ENCODE data around the gene SH3GLB1. TPM values are rescaled to one million over a fixed set of nuclear protein-coding genes. Genes with fewer than 3 reads are reported as not detected.
A peak's percentile ranks its signal among the peaks of the same experiment; 100 is the strongest.

The SH3GLB1 gene
- total RNA-seq, 1 donor from 2014 or later = 107 TPM

DNA sequence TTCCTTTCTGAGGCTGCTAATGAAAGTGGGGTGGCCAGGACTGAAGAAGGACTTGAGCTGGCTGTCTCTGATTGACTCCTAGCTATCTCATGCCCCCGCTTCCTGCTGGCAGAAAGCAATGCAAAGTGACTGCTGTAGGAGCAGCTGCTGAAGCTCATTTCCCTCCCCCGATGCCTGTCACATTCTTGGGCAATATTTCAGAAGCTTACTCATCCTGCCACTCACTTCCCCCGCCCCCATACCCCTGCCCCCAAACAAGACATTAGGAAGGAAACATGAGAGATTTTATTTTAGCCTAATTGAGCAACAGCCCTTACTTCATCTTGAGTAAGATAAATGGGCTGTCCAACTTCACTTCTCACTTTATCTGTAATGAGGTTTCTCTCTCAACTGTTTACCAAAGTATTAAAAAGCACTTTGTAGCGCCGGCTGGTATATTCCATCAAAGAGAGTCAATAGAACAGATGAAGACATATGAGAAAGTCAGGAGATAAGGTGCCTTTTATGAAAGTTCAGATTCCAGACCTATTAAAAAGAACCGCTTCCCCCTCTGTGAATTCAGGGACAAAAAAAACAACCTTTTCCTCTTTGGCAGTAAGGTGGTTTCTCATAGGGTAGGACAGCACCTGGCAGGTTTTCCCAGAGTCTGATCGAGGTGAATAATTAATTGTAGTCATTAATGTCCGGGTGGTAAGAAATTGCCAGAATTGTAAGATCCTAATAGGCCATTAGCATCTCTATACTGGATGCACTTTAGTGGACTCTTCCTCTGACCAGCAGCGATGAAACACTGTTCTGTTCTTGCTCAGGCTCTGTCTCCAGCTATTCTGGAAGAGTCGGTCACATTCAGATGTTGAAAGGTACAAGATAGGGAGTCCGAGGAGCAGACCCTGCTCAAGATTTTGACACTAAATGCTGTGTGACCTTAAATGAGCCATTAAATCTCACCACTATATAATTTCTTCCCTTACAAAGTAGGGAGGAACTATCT is 70.2 kb downstream of the SH3GLB1 start:
- DNase-seq = peak; percentile 59

DNA sequence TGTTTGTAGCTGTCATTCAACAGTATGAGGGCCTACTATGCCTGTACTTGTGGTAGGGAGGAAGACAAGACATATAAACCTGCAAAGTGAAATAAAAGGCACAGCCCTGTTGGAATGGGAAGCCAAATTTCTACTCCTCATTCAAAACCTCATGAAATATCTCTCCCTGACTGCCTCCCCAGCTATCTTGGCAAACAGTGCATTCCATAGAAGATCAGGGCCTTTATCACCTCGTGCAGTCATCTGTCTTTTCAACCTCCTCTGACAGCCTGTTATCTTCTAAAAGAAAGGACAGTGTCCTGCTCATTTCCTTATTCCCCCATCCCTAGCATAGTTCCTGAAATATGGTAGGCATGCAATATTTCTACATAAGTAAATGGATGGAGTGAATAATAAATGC is 71.0 kb downstream of the SH3GLB1 start:
- DNase-seq = no peak

DNA sequence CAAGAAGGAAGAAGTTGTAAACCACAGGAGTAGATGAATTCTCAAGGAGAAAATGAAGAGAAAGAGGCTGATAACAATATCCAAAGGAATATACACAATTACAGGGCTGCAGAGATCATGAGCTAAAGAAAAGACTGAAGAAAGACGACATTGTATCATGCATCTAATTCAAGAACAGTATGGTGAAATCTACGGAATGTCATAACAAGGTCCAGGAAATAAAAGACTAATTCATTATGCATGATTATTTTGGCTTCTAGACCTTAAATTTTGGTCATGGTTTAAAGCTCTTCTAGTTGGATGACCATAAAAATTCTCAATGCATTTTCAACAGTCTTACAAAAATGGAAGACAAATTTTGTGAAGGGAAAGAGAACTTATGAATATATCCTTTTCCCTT is 71.7 kb downstream of the SH3GLB1 start:
- no peak for DNase-seq

- no peak for DNase-seq
These were observed 74.3 kb downstream of the SH3GLB1 start for GRCh38 chr1:86778569-86779239.

DNA sequence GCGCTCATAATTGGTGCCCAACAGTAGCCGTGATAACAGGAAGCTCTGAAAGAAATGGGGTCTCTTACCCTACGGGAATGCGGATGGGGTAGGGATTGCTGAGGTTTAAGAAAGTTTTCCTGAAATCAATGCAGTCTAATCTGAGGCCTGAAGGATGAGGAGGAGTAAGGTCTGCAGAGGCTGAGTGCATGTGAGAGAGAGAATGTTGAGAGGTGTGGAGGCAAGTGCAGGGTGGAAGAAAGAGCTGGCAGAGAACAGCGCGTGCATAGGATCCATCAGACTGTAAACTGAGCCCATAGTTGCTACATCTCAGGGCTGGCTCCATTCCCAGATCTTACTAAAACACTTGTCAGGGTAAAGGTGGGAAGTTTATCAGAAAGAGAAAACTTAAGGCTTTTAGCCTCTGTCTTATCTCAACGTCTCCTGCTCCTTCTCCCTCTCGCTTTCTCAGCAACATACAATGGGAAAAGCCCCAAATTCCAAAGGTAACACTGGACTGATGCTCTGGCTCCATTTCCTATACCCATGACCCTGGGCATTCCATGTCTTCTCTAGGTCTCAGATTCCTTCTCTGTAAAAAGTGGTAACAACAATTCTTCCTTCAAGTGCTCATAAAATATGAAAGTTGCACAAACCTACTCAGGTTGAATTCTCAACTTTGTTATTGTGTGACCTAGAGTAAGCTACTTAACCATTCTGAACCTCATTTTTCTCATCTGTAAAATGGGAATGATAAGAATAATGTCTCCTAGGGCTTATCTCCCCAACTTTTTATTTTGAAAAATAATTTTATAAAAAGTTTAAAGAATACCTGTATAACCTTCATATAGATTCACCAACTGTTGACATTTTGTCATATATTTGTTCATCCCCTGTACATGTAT is 75.2 kb downstream of the SH3GLB1 start:
- DNase-seq = no peak

DNA sequence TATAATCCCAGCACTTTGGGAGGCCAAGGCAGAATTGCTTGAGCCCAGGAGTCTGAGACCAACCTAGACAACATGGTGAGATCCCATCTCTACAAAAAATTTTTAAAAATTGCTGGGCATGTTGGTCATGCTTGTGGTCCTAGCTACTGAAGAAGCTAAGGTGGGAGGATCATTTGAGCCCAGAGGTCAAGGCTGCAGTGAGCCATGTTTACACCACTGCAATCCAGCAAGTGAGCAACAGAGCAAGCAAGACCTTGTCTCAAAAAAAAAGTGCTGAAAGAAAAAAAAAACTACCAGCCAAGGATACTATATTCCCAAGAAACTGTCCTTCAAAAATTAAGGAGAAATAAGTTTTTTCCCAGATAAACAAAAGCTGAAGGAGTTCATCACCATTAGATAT is 78.1 kb downstream of the SH3GLB1 start:
- no peak for DNase-seq

DNA sequence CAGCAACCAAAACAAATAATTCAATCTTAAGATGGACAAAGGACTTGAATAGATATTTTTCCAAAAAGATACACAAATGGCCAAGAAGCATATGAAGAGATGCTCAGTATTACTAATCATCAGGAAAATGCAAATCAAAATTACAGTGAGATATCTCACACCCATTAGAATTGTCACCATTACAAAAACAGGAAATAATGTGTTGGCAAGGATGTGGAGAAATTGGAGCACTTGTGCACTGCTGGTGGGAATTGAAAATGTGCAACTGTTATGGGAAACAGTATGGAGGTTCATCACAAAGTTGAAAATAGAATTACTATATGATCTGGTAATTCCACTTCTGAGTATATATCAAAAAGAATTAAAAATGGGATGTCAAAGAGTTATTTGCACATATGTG is 83.2 kb downstream of the SH3GLB1 start:
- no peak for DNase-seq

GRCh38 chr1:86788300-86789206 is 84.2 kb downstream of the SH3GLB1 start:
- DNase-seq = no peak

- no peak for DNase-seq
These were observed 90.9 kb downstream of the SH3GLB1 start for GRCh38 chr1:86795316-86795715.

Other genes with a start within 250 kb of the SH3GLB1 start
- 0.16 TPM for gene CLCA1, start 235.6 kb upstream of the SH3GLB1 start, total RNA-seq
- not detected for gene CLCA4, start 157.5 kb upstream of the SH3GLB1 start, total RNA-seq
- 138 TPM for gene SELENOF, start 209.6 kb downstream of the SH3GLB1 start, total RNA-seq
- 39.1 TPM for gene HS2ST1, start 210.1 kb downstream of the SH3GLB1 start, total RNA-seq